OCI-LY3 (cell line): ENCODE results near the gene SCAMP1.

Source experiments
- H2AFZ ChIP-seq: fragments of 200-600, 300-600 bp; shearing (Covaris generic); 2 replicates; pipeline ENCODE4 v1.6.0; 2014; ENCODE audit warnings: antibody characterized with exemption, low read depth, low read length
- H3K27ac ChIP-seq: fragments of 200-600, 300-600 bp; sonication (generic); 2 replicates; pipeline ENCODE4 v1.5.1; 2014; ENCODE audit warnings: mild to moderate bottlenecking, low read length, moderate library complexity, mixed read lengths
- H3K27me3 ChIP-seq: fragments of 200-600, 300-600 bp; sonication (generic); 2 replicates; pipeline ENCODE4 v1.6.1; 2014; ENCODE audit warnings: low read depth, low read length, mixed read lengths
- H3K36me3 ChIP-seq: fragments of 200-600, 300-600 bp; sonication (generic); replicated peaks from 2 replicates; pipeline ENCODE3; 2014; ENCODE audit warnings: low read depth, low read length, mixed read lengths
- H3K4me1 ChIP-seq: fragments of 300-600, 200-600 bp; sonication (generic); 2 replicates; pipeline ENCODE4 v1.6.1; 2014; ENCODE audit warnings: low read length, mixed read lengths
- H3K4me2 ChIP-seq: fragments of 200-600, 300-600 bp; sonication (generic); 2 replicates; pipeline ENCODE4 v1.6.1; 2014; ENCODE audit warnings: low read length, mixed read lengths
- H3K4me3 ChIP-seq: fragments of 300-600, 200-600 bp; sonication (generic); 2 replicates; pipeline ENCODE4 v1.5.1; 2014; ENCODE audit warnings: antibody characterized with exemption, mild to moderate bottlenecking, low read length, moderate library complexity
- H3K79me2 ChIP-seq: fragments of 300-600, 200-600 bp; shearing (Covaris generic); 2 replicates; pipeline ENCODE4 v1.6.1; 2014; ENCODE audit warnings: mild to moderate bottlenecking, low read length, mixed read lengths
- H3K9ac ChIP-seq: fragments of 300-600, 200-600 bp; shearing (Covaris generic); 2 replicates; pipeline ENCODE4 v1.6.0; 2014; ENCODE audit warnings: mild to moderate bottlenecking, low read length, moderate library complexity
- H3K9me3 ChIP-seq: fragments of 200-600, 300-600 bp; shearing (Covaris generic); 2 replicates; pipeline ENCODE4 v1.6.1; 2014; ENCODE audit warnings: low read length, mixed read lengths; ENCODE audit not compliant: insufficient read depth
- H4K20me1 ChIP-seq: fragments of 200-600, 300-600 bp; sonication (generic); 2 replicates; pipeline ENCODE4 v1.6.1; 2016; ENCODE audit warnings: low read length, mixed read lengths; ENCODE audit not compliant: insufficient read depth
- EZH2phosphoT487 ChIP-seq: fragments of 200-600 bp; shearing (Covaris generic); IDR thresholded peaks from 2 replicates; pipeline ENCODE4 v1.6.1; 2018; ENCODE audit warnings: antibody characterized with exemption, mixed run types, low read depth
- TF ChIP-seq, protein P1 (sequence below): fragments of 200-600, 300-600 bp; sonication (generic); IDR thresholded peaks from 2 replicates; pipeline ENCODE4 v1.5.1; 2014; ENCODE audit warnings: antibody characterized with exemption, low read length, low read depth

Gene SCAMP1

DNA sequence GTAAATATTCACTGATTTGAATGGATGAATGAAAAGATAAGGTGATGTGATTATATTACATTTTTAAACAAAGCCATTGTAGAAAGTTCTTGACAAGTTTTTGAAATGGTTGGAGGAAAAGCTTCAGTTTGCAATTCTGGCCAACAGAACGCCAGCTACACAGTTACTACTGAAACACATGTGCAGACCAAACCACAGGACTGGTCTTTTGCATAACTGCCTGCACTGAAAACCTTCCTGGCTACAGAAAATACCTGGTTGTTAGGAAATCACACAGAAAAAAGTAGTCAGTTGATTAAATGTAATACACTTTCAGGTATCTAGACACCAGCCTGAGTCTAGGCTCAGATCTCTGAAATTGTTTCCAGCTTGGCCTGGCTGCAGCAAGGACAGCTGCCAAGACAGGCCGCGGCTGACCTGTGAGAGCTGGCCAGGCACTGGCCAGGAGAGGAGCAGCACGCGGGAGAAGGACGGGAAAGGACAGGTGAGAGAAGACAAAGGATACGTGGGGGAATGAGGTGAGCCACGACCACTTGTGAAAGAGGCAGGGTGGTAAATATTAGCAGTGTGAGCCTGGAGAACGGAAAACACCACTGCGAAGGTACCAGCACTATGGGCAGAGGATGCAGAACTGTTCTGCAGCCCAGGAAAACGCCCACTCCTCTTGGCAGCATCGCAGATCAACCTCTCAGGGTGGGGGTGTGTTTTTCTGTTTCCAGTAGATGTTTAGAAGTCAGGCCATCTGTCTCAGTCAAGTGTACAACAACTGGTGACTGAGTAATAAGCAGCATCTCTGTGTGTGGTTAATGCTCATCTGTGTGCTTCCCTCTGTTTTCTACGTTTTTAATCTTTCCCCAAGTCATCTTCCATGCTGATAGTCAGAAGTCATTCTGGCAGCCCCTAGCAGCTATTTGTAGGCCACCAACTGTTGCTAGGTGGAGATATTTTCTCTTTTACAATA is 137.4 kb downstream of the SCAMP1 start:
- no peak overlapping the region for H3K9ac ChIP-seq
- no peaks in the 10 kb centered on the region for H3K79me2 ChIP-seq
- no peaks in the 10 kb centered on the region for H3K36me3 ChIP-seq
- H3K9me3 ChIP-seq, result no peaks in the 10 kb centered on the region
- H3K4me1 ChIP-seq, result no peaks in the 10 kb centered on the region
- no peak overlapping the region for H3K4me3 ChIP-seq
- no peak overlapping the region for H2AFZ ChIP-seq
- H4K20me1 ChIP-seq, result no peaks in the 10 kb centered on the region
- TF ChIP-seq EZH2phosphoT487, result no peak
- TF ChIP-seq, protein P1, sequence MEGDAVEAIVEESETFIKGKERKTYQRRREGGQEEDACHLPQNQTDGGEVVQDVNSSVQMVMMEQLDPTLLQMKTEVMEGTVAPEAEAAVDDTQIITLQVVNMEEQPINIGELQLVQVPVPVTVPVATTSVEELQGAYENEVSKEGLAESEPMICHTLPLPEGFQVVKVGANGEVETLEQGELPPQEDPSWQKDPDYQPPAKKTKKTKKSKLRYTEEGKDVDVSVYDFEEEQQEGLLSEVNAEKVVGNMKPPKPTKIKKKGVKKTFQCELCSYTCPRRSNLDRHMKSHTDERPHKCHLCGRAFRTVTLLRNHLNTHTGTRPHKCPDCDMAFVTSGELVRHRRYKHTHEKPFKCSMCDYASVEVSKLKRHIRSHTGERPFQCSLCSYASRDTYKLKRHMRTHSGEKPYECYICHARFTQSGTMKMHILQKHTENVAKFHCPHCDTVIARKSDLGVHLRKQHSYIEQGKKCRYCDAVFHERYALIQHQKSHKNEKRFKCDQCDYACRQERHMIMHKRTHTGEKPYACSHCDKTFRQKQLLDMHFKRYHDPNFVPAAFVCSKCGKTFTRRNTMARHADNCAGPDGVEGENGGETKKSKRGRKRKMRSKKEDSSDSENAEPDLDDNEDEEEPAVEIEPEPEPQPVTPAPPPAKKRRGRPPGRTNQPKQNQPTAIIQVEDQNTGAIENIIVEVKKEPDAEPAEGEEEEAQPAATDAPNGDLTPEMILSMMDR, result no peak
- H3K27ac ChIP-seq, result no peak overlapping the region
- 0 out of 2 replicates have a peak, but pooled peaks cover 4% of the 10 kb centered on the region for H3K27me3 ChIP-seq
- H3K4me2 ChIP-seq, result no peak overlapping the region

DNA sequence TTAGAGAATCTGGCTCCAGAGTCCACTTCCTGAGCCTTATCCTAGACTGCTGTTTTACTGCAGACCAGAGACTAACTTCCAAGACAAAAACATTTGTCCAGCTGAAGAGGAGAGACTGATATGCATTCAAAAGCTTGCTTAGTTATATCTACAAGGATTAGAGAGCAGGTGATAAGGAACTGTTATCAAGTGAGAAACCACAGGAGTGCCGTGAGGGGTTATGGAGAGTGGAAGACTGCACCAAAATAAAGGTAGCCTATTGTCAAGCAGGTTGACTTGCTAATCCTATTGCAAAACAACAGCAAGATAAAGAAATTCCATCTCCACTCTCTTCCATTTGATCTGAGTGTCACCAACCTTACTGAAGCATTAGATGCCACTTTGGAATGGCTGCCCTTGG is 139.1 kb downstream of the SCAMP1 start:
- Histone ChIP-seq H2AFZ (no peak overlapping the region), H3K27me3 (0 out of 2 replicates have a peak, but pooled peaks cover 4% of the 10 kb centered on the region), H4K20me1 (no peaks in the 10 kb centered on the region), H3K4me1 (no peaks in the 10 kb centered on the region), H3K27ac (no peak overlapping the region), H3K9ac (no peak overlapping the region), H3K9me3 (no peaks in the 10 kb centered on the region), H3K4me2 (no peak overlapping the region), H3K79me2 (no peaks in the 10 kb centered on the region), H3K4me3 (no peak overlapping the region), H3K36me3 (no peaks in the 10 kb centered on the region)
- no peak for TF ChIP-seq EZH2phosphoT487
- TF ChIP-seq, protein P1, result no peak

DNA sequence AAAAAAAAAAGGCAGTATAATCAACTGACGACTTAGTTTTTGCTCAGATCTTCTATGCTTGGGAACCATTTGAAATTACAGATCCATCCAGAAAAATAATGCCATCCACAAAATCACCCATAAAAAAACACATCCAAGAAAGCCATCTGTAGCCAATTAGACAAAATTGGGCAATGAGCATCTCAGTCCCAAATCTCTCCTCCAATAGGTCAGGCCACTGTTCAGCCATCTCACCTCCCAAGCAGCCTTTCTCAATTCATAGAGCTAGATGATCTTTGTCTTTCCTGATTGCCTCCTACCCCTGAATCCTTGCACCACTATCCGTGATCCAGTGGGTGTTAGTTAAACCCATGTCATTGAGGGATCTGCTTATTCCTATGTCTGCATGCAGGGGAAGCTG is 139.6 kb downstream of the SCAMP1 start:
- H3K9me3 ChIP-seq, result no peaks in the 10 kb centered on the region
- H3K4me1 ChIP-seq, result no peaks in the 10 kb centered on the region
- 0 out of 2 replicates have a peak, but pooled peaks cover 4% of the 10 kb centered on the region for H3K27me3 ChIP-seq
- H3K36me3 ChIP-seq, result no peaks in the 10 kb centered on the region
- H3K79me2 ChIP-seq, result no peaks in the 10 kb centered on the region
- no peak overlapping the region for H2AFZ ChIP-seq
- no peak overlapping the region for H3K9ac ChIP-seq
- no peak overlapping the region for H3K27ac ChIP-seq
- TF ChIP-seq EZH2phosphoT487, result no peak
- TF ChIP-seq, protein P1, result no peak
- H4K20me1 ChIP-seq, result no peaks in the 10 kb centered on the region
- no peak overlapping the region for H3K4me2 ChIP-seq
- H3K4me3 ChIP-seq, result no peak overlapping the region

GRCh38 chr5:78500871-78501270 is 140.5 kb downstream of the SCAMP1 start:
- H3K27ac ChIP-seq, result no peak overlapping the region
- H3K27me3 ChIP-seq, result 0 out of 2 replicates have a peak, but pooled peaks cover 4% of the 10 kb centered on the region
- no peaks in the 10 kb centered on the region for H3K36me3 ChIP-seq
- H3K9ac ChIP-seq, result no peak overlapping the region
- H4K20me1 ChIP-seq, result no peaks in the 10 kb centered on the region
- no peak overlapping the region for H2AFZ ChIP-seq
- H3K4me1 ChIP-seq, result no peaks in the 10 kb centered on the region
- H3K9me3 ChIP-seq, result no peaks in the 10 kb centered on the region
- H3K79me2 ChIP-seq, result no peaks in the 10 kb centered on the region
- TF ChIP-seq, protein P1, result no peak
- no peak for TF ChIP-seq EZH2phosphoT487
- no peak overlapping the region for H3K4me2 ChIP-seq
- no peak overlapping the region for H3K4me3 ChIP-seq
